Hair follicular keratinocyte (primary cell): ENCODE data around the gene SOX6. TPM values are rescaled to one million over a fixed set of nuclear protein-coding genes. Genes with fewer than 3 reads are reported as not detected.

Experiments
- total RNA-seq: library from RNA; depleted of rRNA; stranded (reverse); fragments of >200 nt; gene quantifications from 2 replicates; pipeline ENCODE4 v1.2.3, GENCODE V29; 2015

Gene SOX6
- 0.23 and 0.94 TPM in 2 replicates for total RNA-seq

DNA sequence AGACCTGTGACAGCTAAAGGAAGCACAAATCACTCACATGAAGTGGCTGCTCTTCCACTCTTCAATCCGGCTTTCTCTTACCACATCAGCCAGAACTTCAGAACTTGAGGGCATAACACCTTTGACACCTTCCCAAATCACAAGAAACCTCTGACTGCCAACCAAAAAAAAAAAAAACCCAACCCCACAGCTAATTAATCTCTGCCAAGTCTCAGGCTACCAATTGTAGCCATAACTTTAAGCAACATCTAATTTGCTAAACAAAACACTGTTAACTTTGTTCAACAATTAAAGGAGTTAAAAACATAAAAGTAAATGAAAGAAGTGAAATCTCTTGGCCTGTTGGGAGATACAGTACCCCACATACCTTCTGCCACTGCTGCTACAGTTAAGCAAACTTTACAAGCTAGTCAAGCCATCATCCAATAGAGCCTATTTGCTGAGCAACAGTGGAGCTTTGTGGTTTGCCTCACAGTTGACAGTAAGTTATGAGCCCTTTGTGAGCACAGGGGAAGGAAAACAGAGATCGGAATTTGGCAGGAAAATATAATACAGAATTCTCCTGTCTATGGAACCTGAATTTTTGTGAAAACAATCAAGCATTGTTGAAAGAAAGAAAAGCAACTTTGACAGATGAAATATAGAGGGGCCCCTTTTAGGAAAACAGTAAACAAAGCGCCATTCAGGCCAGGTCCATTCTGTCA is at the start of gene SOX6:
TSS of gene SOX6 (minus strand) at position 490 of the 704 bp plus-strand sequence. CDS start 15,298 bp downstream, outside the sequence.

